Karpas-422 (cell line): ENCODE data around the gene HOXA10. TPM values are rescaled to one million over a fixed set of nuclear protein-coding genes. Genes with fewer than 3 reads are reported as not detected.

Experiments
- DNase-seq: peaks from one replicate; pipeline ENCODE4 v3.0.0-alpha.2; 2015
- H2AFZ ChIP-seq: fragments of 200-600 bp; sonication (generic); 2 replicates; pipeline ENCODE4 v1.6.1; 2014; ENCODE audit warnings: antibody characterized with exemption, low read length, mixed read lengths
- H3K27ac ChIP-seq: fragments of 200-600 bp; sonication (generic); 2 replicates; pipeline ENCODE4 v1.5.1; 2014; ENCODE audit warnings: mild to moderate bottlenecking, low read length, moderate library complexity
- H3K27me3 ChIP-seq: fragments of 200-600 bp; sonication (generic); 2 replicates; pipeline ENCODE4 v1.6.1; 2014; ENCODE audit warnings: low read length, mixed read lengths
- H3K36me3 ChIP-seq: fragments of 200-600 bp; sonication (generic); 2 replicates; pipeline ENCODE4 v1.6.1; 2014; ENCODE audit warnings: low read length, mixed read lengths; ENCODE audit not compliant: insufficient read depth
- H3K4me1 ChIP-seq: fragments of 200-600 bp; sonication (generic); 2 replicates; pipeline ENCODE4 v1.6.1; 2014; ENCODE audit warnings: mild to moderate bottlenecking, low read length, mixed read lengths
- H3K4me2 ChIP-seq: fragments of 200-600 bp; sonication (generic); 2 replicates; pipeline ENCODE4 v1.6.1; 2014; ENCODE audit warnings: low read length, low read depth, mild to moderate bottlenecking; ENCODE audit not compliant: poor library complexity, severe bottlenecking
- H3K4me3 ChIP-seq: fragments of 200-600 bp; sonication (generic); 2 replicates; pipeline ENCODE4 v1.5.1; 2014; ENCODE audit warnings: mild to moderate bottlenecking, antibody characterized with exemption, low read length, mixed read lengths
- H3K79me2 ChIP-seq: fragments of 200-600 bp; sonication (generic); 2 replicates; pipeline ENCODE4 v1.6.1; 2014; ENCODE audit warnings: mild to moderate bottlenecking, low read length, mixed read lengths
- H3K9ac ChIP-seq: fragments of 200-600 bp; sonication (generic); 2 replicates; pipeline ENCODE4 v1.6.0; 2014; ENCODE audit warnings: low read length
- H3K9me2 ChIP-seq: fragments of 200-600 bp; sonication (generic), shearing (Covaris generic); replicated peaks from 2 replicates; pipeline ENCODE4 v1.6.0; 2014; ENCODE audit warnings: mild to moderate bottlenecking, low read length, moderate library complexity; ENCODE audit not compliant: insufficient read depth
- H3K9me3 ChIP-seq: fragments of 300-700, 200-600 bp; sonication (generic); 2 replicates; pipeline ENCODE4 v1.6.1; 2014; ENCODE audit warnings: low read length, mixed read lengths
- H4K20me1 ChIP-seq: fragments of 200-600 bp; sonication (generic); 2 replicates; pipeline ENCODE4 v1.6.1; 2014; ENCODE audit warnings: mild to moderate bottlenecking, antibody characterized with exemption, low read length, low read depth; ENCODE audit not compliant: insufficient read depth
- total RNA-seq: library from RNA; depleted of rRNA; stranded (reverse); fragments of >200 nt; shearing (Covaris generic); gene quantifications from 2 replicates; pipeline ENCODE4 v1.2.3, GENCODE V29; 2014; ENCODE audit warnings: low replicate concordance

The HOXA10 gene
- total RNA-seq, 1 experiment from 2014 or later = not detected

DNA sequence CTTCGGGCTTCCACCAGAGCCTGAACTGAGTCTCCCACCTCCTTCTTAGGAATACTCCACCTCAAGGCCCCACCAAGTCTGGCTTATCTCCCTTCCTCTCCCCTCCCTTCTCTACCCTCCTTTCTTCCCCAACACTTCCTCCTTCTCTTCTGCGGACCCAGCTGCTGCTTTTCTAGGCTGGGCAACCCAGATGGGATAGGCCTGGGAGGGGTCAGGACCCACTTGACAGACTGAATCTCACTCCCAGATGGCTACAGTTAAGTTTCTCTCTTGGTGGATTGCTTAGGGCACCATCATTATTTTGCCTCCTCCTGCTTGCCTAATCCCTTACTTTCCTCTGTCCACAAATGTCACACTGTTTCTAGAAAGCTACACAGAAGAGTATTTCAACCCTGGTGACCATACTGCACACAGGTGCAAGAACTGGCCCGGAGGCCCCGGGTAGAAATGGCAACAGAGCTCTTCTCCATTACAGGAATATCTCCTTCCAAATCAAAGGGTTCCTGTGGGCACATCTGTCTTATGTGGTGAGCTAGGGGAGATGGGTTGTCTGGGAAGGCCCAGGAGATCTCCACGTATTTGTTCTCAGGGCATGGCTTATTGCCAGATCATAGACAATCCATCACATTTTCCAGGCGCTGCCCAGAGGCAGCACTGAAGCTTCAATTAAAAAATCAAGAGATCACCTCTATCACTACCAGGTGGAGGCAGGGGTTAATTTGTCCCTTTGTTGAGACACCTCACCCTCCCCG is 16.1 kb upstream of the HOXA10 start:
- Histone ChIP-seq H4K20me1 (no peaks in the 10 kb centered on the region), H3K27ac (no peak overlapping the region), H3K4me1 (no peaks in the 10 kb centered on the region), H2AFZ (no peak overlapping the region), H3K79me2 (no peaks in the 10 kb centered on the region), H3K27me3 (no peaks in the 10 kb centered on the region), H3K4me3 (no peak overlapping the region), H3K9ac (no peak overlapping the region), H3K36me3 (no peaks in the 10 kb centered on the region), H3K4me2 (no peak overlapping the region), H3K9me3 (no peaks in the 10 kb centered on the region), H3K9me2 (no peaks in the 10 kb centered on the region)
- no peak for DNase-seq

DNA sequence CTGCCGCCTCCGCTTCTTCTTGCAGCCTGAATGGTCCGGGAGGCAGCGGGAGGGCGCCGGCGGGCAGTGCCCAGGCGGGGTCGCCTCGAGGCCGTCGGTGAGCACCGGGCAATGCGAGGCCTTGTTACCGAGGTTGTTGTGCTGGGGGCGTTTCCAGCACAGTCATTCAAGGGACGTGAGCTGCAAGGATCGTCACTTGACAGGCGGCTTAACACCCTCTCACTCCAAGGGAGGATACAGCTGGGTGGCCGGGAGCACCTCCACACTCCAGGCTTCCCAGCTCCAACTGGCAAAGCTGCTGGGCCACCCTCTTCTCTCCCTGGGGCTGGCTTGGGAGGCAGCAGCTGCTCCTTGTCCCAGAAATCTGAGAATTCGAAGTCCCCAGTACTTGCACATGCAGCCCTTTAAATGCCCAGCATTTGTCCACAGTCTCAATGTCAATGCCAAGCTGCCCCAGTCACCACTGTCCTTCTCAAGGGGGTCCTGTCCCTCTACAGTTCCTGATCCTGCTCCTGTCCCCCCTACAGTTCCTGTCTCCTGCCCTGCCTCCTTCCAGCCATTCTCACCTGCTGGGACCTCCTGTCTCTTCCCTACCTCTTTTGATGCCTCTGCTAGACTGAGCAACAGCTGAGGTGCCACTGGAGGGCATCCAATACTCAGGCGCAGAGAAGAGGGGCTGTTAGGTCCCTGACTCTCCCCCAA is 15.3 kb upstream of the HOXA10 start:
- Histone ChIP-seq H3K4me1 (no peaks in the 10 kb centered on the region), H3K9me3 (no peaks in the 10 kb centered on the region), H2AFZ (no peak overlapping the region), H3K27me3 (no peaks in the 10 kb centered on the region), H3K4me3 (no peak overlapping the region), H3K9ac (no peak overlapping the region), H3K79me2 (no peaks in the 10 kb centered on the region), H3K4me2 (no peak overlapping the region), H3K36me3 (no peaks in the 10 kb centered on the region), H4K20me1 (no peaks in the 10 kb centered on the region), H3K27ac (no peak overlapping the region), H3K9me2 (no peaks in the 10 kb centered on the region)
- no peak for DNase-seq

DNA sequence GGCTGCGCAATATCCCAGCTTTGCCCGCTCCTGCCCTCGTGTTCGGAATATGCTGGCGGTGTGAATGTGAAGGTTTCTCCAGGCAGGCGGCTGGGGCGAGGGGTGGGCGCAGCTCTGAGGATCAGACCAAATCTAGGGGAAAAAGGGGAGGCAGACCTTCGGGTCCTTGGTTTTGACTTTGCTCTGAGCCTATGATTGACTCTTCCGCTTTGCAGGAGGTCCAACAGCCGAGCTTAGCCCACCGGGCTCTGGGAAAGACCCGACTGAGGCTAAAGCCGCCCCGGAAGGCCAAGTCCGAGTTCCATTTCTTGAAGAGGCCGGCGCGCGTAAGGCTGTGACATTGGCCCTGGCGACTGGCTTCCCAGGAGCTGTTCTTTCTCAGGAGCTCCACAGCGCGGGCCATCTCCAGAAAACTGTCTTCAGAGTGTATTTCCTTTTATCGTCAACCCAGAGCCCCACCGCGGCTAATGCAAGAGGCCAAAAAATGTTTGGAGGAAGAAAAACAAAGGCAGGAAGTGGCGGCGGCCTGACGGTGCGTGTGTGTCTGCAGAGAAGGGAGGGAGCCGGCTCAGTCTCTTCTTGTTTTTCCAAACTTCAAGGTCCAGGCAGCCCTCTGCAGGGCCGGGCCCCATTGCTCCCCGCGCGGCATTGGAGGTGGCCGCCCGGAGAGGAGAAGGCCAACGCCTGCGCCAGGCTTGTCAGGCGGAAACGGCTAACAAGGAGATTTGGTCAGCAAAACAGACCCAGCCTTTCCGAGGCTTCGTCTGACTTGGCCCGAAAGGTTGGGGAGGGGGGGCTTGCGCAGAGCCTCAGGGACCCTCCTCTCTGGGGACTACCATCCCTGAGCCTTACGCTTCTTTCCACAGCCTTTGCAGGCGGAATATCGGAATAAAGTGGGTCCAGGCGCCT is 14.5 kb upstream of the HOXA10 start:
- no peak overlapping the region for H3K4me2 ChIP-seq
- no peaks in the 10 kb centered on the region for H3K9me3 ChIP-seq
- no peak overlapping the region for H2AFZ ChIP-seq
- no peak for DNase-seq
- no peak overlapping the region for H3K9ac ChIP-seq
- no peaks in the 10 kb centered on the region for H3K36me3 ChIP-seq
- H3K4me3 ChIP-seq = no peak overlapping the region
- no peaks in the 10 kb centered on the region for H3K4me1 ChIP-seq
- no peaks in the 10 kb centered on the region for H4K20me1 ChIP-seq
- H3K79me2 ChIP-seq = no peaks in the 10 kb centered on the region
- H3K9me2 ChIP-seq = no peaks in the 10 kb centered on the region
- H3K27ac ChIP-seq = no peak overlapping the region
- H3K27me3 ChIP-seq = no peaks in the 10 kb centered on the region

DNA sequence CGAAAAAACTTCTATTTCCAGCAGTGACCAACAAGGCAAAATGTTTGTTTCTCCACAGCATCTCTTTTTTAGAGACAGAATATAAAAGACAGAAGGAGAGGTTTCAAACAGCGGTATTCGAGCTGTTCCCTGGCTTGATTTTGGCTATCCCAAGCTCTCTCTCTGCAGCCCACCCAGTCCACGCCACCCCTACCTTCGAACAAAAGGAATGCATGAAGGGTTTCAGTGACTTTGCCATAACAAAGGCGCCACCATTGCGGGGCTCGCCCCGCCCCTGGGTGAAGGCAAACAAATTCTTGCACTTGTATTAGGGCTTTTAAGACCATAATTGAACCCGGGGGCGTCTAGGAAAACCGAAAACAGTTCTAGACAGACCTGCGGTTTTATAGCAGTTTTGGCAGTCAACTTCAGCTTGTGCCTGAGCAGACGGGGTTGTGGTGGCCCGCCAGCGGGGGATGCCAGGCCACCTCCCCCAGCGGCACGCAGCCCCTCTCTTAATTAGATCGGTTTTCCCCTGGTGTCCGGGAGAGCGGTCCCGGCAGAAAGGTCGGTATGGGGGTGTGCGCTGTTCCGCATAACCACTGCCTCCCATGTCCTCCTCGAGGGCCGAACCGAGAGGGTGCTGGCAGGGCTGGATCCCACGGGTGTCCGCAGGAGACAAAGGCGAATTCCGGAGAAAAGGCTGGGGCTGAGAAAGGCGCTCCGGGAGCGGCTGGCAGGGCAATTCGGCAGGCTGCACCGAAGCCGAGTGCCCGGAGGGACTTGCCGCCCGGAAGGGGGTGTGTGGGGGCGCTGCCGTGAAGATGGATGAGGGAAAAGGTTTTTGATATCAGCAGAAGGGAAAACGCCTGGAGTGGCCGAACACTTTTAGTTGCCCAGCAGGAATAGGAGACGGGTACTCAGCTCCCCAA is 13.6 kb upstream of the HOXA10 start:
- Histone ChIP-seq H3K27ac (no peak overlapping the region), H3K9ac (no peak overlapping the region), H3K79me2 (no peaks in the 10 kb centered on the region), H3K4me1 (no peaks in the 10 kb centered on the region), H3K4me2 (no peak overlapping the region), H3K36me3 (no peaks in the 10 kb centered on the region), H4K20me1 (no peaks in the 10 kb centered on the region), H3K9me3 (no peaks in the 10 kb centered on the region), H3K9me2 (no peaks in the 10 kb centered on the region), H2AFZ (no peak overlapping the region), H3K4me3 (no peak overlapping the region), H3K27me3 (no peaks in the 10 kb centered on the region)
- DNase-seq = no peak

DNA sequence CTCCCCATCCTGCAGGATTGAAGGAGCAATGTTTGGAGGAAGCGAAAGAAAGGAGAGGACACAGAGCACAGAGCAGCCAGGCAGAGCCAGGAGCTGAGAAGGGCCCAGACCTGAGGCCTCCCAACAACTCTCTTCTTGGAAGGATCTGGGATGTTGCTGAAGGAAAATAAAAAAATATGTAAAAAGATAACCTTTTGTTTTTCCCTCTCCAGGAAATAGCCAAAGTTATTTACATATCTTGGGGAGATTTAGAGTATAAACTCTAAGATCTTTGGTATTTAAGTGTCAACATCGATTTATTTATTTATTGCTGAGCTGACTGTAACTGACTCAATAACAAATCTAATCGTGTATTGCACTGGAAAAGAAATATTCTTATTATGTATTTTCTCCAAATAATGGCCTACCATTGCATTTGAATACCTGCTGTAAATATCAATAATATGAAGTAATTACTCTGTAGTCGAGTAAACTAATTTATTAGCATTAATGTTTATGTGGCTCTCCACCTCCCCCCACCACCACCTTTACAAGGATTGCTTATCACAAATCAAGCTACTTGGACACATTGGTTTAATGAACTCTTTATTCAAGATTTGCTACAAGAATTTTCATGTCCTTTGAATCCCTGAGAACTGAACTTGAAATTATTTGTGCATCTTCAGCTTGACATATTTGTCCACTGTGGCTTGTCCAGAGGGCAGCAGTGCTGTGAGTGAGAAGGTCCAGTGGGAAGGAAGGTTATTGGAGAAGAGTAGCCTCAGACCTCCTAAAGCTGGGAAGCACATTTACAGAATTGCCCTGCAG is 12.8 kb upstream of the HOXA10 start:
- H3K4me1 ChIP-seq = no peaks in the 10 kb centered on the region
- H3K27ac ChIP-seq = no peak overlapping the region
- no peak overlapping the region for H3K9ac ChIP-seq
- H3K9me2 ChIP-seq = no peaks in the 10 kb centered on the region
- H4K20me1 ChIP-seq = no peaks in the 10 kb centered on the region
- H3K4me3 ChIP-seq = no peak overlapping the region
- no peaks in the 10 kb centered on the region for H3K79me2 ChIP-seq
- H2AFZ ChIP-seq = no peak overlapping the region
- H3K4me2 ChIP-seq = no peak overlapping the region
- H3K9me3 ChIP-seq = no peaks in the 10 kb centered on the region
- H3K36me3 ChIP-seq = no peaks in the 10 kb centered on the region
- H3K27me3 ChIP-seq = no peaks in the 10 kb centered on the region
- no peak for DNase-seq

DNA sequence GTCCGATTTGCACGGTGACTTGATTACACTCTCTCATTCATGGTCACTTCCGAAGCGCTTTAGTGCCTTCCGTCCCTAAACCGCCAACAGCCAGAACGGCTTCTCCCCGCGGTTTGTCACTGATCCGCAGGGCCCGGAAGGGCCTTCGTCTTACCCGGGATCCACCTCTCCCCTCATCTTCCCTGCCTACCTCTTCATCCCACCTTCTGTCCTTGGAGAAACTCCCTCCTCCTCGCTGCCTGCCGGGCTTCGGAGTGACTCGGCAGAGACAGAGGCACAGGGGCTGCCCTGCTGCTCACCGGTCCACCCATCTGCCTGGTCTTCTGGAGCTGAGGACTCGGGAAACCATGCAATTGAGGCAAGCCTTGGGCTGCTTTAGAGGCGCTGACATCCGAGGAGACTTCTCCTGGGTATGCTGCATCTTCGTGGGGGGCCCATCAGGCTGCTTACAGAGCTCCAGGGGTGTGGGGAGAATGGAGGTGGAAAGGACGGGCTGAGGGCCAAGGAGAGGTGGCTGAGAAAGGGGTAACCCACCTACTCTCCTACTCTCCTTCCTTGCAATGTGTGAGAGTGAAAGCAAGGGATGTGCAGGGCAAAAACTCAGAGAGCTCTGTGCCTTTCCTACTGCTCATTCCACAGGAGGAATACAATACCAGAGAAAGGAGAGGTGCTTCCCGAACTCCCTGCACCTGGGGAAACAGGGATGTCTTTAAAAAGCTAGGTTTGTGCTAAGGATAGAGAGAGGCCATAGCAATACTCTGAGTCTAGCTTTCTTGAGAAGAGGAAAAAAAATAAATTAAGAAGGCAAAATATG is 11.9 kb upstream of the HOXA10 start:
- Histone ChIP-seq H3K4me1 (no peaks in the 10 kb centered on the region), H3K79me2 (no peaks in the 10 kb centered on the region), H2AFZ (no peak overlapping the region), H3K4me2 (no peak overlapping the region), H3K27ac (no peak overlapping the region), H3K9me3 (no peaks in the 10 kb centered on the region), H3K9ac (no peak overlapping the region), H3K9me2 (no peaks in the 10 kb centered on the region), H3K36me3 (no peaks in the 10 kb centered on the region), H3K27me3 (no peaks in the 10 kb centered on the region), H4K20me1 (no peaks in the 10 kb centered on the region), H3K4me3 (no peak overlapping the region)
- no peak for DNase-seq
